Muscle of leg (tissue), 11 donors: Measurements from ENCODE around the gene TMEM154. TPM values are rescaled to one million over a fixed set of nuclear protein-coding genes. Genes with fewer than 3 reads are reported as not detected.

Experiments
- DNase-seq: peaks from one replicate; pipeline ENCODE4 v3.0.0; 2013
- H3K27ac ChIP-seq: one replicate; pipeline ENCODE4 v1.5.1; 2013; ENCODE audit warnings: mild to moderate bottlenecking, low read length, control low read depth
- H3K27me3 ChIP-seq: one replicate; pipeline ENCODE4 v1.6.1; 2013; ENCODE audit warnings: low read length; ENCODE audit not compliant: control insufficient read depth, insufficient read depth
- H3K36me3 ChIP-seq: one replicate; pipeline ENCODE4 v1.6.1; 2013; ENCODE audit warnings: low read length; ENCODE audit not compliant: control insufficient read depth, insufficient read depth
- H3K4me1 ChIP-seq: one replicate; pipeline ENCODE4 v1.6.1; 2013; ENCODE audit warnings: low read length; ENCODE audit not compliant: control insufficient read depth, insufficient read depth
- H3K4me3 ChIP-seq: one replicate; pipeline ENCODE4 v1.5.1; 2013; ENCODE audit warnings: low read length, control low read depth
- H3K9me3 ChIP-seq: replicated peaks from 2 replicates; pipeline ENCODE4 v1.6.1; 2013; ENCODE audit warnings: low read depth, low read length; ENCODE audit not compliant: control insufficient read depth
- WGBS: methylation state at CpG from one replicate; pipeline ENCODE4 v1.1.5; 2013; ENCODE audit warnings: missing lambda C conversion rate; ENCODE audit not compliant: insufficient coverage; 5-methylcytosine and 5-hydroxymethylcytosine counted together
- polyA plus RNA-seq, 8 donors: library from polyadenylated mRNA; unstranded; fragments of 120-200 nt; gene quantifications; one replicate each; pipeline versions ENCODE4 v1.2.1 to v1.2.3, GENCODE V29; 2013; ENCODE audit warnings: inconsistent platforms in 1 of 8, low replicate concordance in 1 of 8; ENCODE audit not compliant: insufficient read length in 8 of 8, insufficient read depth in 1 of 8
- total RNA-seq: library from RNA; stranded (reverse); fragments of 120-200 nt; gene quantifications from one replicate; pipeline ENCODE4 v1.2.4, GENCODE V29; 2013

Gene TMEM154
- total and polyA plus RNA-seq, 9 donors: 0.15 to 1.9 (median 0.79) TPM

- no peaks in the 10 kb centered on the region for H3K9me3 ChIP-seq
- WGBS: 80% methylated on average over 2 of the region's 6 CpGs
- DNase-seq: no peak
- H3K27me3 ChIP-seq: no peaks in the 10 kb centered on the region
- no peak overlapping the region for H3K27ac ChIP-seq
- no peaks in the 10 kb centered on the region for H3K36me3 ChIP-seq
- peaks cover 4% of the 10 kb centered on the region for H3K4me1 ChIP-seq
- no peak overlapping the region for H3K4me3 ChIP-seq
Observed at GRCh38 chr4:152599095-152599494, 80.7 kb downstream of the TMEM154 start.

GRCh38 chr4:152598454-152598853, 81.3 kb downstream of the TMEM154 start:
- Histone ChIP-seq H3K4me3 (no peak overlapping the region), H3K9me3 (no peaks in the 10 kb centered on the region), H3K4me1 (peaks cover 4% of the 10 kb centered on the region), H3K27me3 (no peaks in the 10 kb centered on the region), H3K36me3 (no peaks in the 10 kb centered on the region), H3K27ac (no peak overlapping the region)
- no peak for DNase-seq
- no CpG with 5 or more reads among the region's 2 CpGs for WGBS

GRCh38 chr4:152594978-152595925, 84.5 kb downstream of the TMEM154 start:
- WGBS: 89% methylated on average over 2 of the region's 11 CpGs

DNA sequence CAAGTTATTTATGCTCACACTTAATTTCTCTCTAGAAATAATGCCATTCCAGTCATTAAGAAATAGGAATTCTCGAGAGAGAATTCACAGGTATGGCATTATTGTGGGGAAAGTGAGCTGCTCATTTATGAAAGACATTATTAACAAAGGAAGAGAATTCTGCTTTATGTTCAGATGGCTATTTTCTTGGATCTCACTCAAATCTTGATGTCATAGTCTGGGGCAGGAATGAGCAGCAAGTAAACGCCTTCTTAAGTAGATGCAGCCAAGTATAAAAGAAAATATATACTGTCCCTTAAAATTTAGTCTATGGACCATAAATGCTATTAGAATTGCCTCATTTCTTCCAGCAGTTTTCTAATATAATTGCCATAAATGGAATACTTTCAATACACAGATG, 85.7 kb downstream of the TMEM154 start:
- DNase-seq: peak; percentile 40
- Histone ChIP-seq H3K4me3 (no peak overlapping the region), H3K4me1 (peaks cover 17% of the 10 kb centered on the region), H3K27me3 (peaks cover 3% of the 10 kb centered on the region), H3K9me3 (no peaks in the 10 kb centered on the region), H3K27ac (no peak overlapping the region), H3K36me3 (no peaks in the 10 kb centered on the region)
- WGBS: no CpG with 5 or more reads among the region's 2 CpGs

More at GRCh38 chr4:152594978-152595925, 84.5 kb downstream of the TMEM154 start:
- Histone ChIP-seq H3K36me3 (no peaks in the 10 kb centered on the region), H3K4me3 (no peak overlapping the region), H3K27ac (no peak overlapping the region), H3K27me3 (peaks cover 3% of the 10 kb centered on the region), H3K9me3 (no peaks in the 10 kb centered on the region), H3K4me1 (peaks cover 16% of the 10 kb centered on the region)
- no peak for DNase-seq

DNA sequence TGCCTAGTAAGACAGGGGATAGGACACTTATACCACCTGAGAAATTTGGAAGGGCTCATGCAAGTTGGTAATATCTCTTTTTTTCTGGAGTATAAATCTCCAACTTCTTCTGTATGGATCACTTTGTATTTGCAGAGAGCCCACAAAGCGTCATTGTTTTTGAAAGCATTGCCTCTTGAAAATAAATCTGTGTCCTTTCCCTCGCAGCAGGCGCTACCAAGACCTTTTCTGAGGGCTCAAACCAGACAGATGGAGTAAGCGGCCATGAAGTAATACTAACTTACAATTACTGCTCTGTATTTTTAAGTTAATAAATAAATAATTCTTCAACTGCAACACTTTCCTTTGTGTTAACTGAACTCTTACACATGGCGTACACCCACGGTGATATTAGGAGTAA, 87.9 kb downstream of the TMEM154 start:
- Histone ChIP-seq H3K4me3 (no peak overlapping the region), H3K9me3 (no peaks in the 10 kb centered on the region)
- WGBS: no CpG with 5 or more reads among the region's 6 CpGs

GRCh38 chr4:152591396-152591795, 88.4 kb downstream of the TMEM154 start:
- Histone ChIP-seq H3K9me3 (no peaks in the 10 kb centered on the region), H3K4me1 (peaks cover 17% of the 10 kb centered on the region), H3K27me3 (peaks cover 3% of the 10 kb centered on the region), H3K27ac (no peak overlapping the region), H3K36me3 (no peaks in the 10 kb centered on the region), H3K4me3 (no peak overlapping the region)
- DNase-seq: no peak
- 14% methylated on average over 12 of the region's 13 CpGs for WGBS

More for the DNA sequence above, 87.9 kb downstream of the TMEM154 start:
- Histone ChIP-seq H3K4me1 (peaks cover 17% of the 10 kb centered on the region), H3K27ac (no peak overlapping the region), H3K27me3 (peaks cover 3% of the 10 kb centered on the region), H3K36me3 (no peaks in the 10 kb centered on the region)
- DNase-seq: no peak

DNA sequence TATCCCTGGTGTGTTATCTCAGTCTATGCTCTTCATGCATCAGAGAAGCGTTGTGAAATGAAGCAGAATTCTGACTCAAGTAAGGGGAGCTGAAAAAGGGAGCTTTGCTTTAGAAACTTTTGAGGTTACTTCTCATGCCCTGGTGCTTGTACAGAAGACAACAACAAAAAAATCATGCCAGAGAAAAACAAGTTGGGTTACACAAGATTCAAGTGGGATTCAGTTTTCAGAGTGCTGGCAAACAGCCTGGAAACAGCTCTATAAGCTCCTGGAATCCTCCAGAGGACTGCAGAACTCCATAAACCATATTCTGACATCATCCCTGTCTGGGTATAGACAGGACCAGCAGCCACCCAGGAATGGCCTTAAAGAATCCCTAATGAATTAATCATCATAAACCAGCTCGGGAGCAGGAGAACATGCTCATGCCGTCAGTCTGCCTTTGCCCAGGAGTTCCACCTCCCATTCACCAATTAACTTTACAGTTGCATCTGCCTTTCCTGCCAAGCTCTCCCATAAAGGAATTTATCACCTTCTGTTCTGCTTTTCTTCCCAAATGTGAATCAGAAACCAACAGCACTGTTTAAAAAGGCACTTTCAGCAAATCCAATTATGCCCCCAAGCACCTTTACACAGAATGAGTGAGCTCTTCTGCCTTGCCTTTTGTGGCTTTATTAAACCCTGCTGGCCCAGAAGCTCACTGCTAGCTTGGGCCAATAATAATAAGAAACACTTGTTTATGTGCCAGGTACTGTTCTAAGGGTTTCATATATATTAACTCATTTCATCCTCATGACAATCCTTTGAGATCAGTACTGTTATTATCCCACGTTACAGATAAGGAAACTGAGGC, 89.4 kb downstream of the TMEM154 start:
- H3K4me3 ChIP-seq: no peak overlapping the region
- H3K36me3 ChIP-seq: no peaks in the 10 kb centered on the region
- WGBS: 34% methylated on average over 3 of the region's 4 CpGs
- H3K27ac ChIP-seq: no peak overlapping the region
- DNase-seq: peak; percentile 74
- peaks cover 3% of the 10 kb centered on the region for H3K27me3 ChIP-seq
- peaks cover 17% of the 10 kb centered on the region for H3K4me1 ChIP-seq
- H3K9me3 ChIP-seq: no peaks in the 10 kb centered on the region

- DNase-seq: no peak
- Histone ChIP-seq H3K4me3 (no peak overlapping the region), H3K27me3 (peaks cover 3% of the 10 kb centered on the region), H3K4me1 (peaks cover 14% of the 10 kb centered on the region), H3K36me3 (no peaks in the 10 kb centered on the region), H3K9me3 (no peaks in the 10 kb centered on the region), H3K27ac (no peak overlapping the region)
- WGBS: 100% methylated on average over 1 of the region's 4 CpGs
Observed at GRCh38 chr4:152588869-152589268, 90.9 kb downstream of the TMEM154 start.

DNA sequence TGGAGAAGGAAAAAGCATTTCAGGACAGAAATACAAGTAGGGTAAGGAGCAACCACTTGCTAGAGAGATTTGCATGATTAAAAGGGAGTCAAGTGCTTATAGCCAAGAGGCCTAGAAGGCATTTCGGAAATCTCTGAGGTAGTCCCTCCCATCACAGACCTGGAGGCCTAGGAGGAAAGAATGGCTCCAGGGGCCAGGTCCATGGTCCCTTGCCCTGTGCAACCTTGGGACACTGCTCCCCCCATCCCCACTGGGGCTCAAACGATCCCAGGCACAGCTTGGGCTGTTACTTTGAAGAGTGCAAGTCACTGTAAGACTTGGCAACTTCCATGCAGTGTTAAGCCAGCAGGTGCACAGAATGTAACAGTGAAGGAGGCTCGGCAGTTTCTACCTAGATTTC, 92.7 kb downstream of the TMEM154 start:
- Histone ChIP-seq H3K27me3 (peaks cover 3% of the 10 kb centered on the region), H3K4me3 (no peak overlapping the region), H3K27ac (no peak overlapping the region), H3K36me3 (no peaks in the 10 kb centered on the region), H3K4me1 (peaks cover 14% of the 10 kb centered on the region), H3K9me3 (no peaks in the 10 kb centered on the region)
- no peak for DNase-seq
- WGBS: 67% methylated on average over 1 of the region's 3 CpGs

DNA sequence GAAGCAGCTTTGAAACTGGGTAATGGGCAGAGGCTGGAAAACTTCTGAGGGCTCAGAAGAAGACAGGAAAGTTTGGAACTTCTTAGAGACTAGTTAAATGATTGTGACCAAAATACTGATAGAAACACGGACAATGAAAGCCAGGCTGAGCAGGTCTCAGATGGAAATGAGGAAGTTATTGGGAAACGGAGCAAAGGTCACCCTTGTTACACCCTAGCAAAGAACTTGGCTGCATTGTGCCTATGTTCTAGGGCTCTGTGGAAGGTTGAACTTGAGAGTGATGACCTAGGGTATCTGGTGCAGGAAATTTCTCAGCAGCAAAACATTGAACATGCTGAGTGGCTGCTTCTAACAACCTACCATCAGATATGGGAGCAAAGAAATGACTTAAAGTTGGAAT, 93.1 kb downstream of the TMEM154 start:
- no peak overlapping the region for H3K4me3 ChIP-seq
- H3K9me3 ChIP-seq: no peaks in the 10 kb centered on the region
- H3K4me1 ChIP-seq: peaks cover 14% of the 10 kb centered on the region
- no peak overlapping the region for H3K27ac ChIP-seq
- no peaks in the 10 kb centered on the region for H3K36me3 ChIP-seq
- peaks cover 3% of the 10 kb centered on the region for H3K27me3 ChIP-seq
- no peak for DNase-seq
- 92% methylated on average over 2 of the region's 2 CpGs for WGBS
